ENCODE data around the gene DPYD.

DNA sequence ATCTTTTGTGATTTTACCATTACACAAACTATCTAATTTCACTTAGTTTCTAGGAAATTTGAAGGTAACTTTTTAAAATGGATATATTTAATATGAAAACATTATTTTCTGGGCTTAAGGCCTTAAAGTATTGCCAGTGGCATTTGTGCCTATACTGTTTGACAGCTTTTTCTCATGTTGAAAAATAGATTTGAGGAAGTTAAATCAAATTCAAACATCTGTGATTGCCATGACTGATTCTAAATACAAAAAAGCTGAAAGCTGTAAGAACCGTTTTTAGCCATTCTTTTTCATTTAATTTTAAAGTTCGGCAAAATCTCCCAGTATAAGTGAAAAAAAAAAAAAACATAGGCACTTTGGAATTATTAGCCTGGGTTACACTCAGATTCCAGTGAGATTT is 301.1 kb downstream of the DPYD start:
- TF ChIP-seq POLR2A (IDR thresholded peaks at IDR 0.05): no peak
- TF ChIP-seq, protein P1, sequence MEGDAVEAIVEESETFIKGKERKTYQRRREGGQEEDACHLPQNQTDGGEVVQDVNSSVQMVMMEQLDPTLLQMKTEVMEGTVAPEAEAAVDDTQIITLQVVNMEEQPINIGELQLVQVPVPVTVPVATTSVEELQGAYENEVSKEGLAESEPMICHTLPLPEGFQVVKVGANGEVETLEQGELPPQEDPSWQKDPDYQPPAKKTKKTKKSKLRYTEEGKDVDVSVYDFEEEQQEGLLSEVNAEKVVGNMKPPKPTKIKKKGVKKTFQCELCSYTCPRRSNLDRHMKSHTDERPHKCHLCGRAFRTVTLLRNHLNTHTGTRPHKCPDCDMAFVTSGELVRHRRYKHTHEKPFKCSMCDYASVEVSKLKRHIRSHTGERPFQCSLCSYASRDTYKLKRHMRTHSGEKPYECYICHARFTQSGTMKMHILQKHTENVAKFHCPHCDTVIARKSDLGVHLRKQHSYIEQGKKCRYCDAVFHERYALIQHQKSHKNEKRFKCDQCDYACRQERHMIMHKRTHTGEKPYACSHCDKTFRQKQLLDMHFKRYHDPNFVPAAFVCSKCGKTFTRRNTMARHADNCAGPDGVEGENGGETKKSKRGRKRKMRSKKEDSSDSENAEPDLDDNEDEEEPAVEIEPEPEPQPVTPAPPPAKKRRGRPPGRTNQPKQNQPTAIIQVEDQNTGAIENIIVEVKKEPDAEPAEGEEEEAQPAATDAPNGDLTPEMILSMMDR (IDR thresholded peaks at IDR 0.05): no peak
